GM19438 (cell line): ENCODE results near the gene TAF1C.
"Not testable (repeated sequence)": the region's sequence is repeated elsewhere in the genome, so short reads cannot be mapped to it uniquely, and the experiment has no call there.

Experiments
- ATAC-seq: cut with Tn5 transposase; IDR thresholded peaks from one replicate; pipeline ENCODE4 v1.9.1; 2021; ENCODE audit warnings: low read depth; ENCODE audit not compliant: unreplicated experiment

The TAF1C gene

DNA sequence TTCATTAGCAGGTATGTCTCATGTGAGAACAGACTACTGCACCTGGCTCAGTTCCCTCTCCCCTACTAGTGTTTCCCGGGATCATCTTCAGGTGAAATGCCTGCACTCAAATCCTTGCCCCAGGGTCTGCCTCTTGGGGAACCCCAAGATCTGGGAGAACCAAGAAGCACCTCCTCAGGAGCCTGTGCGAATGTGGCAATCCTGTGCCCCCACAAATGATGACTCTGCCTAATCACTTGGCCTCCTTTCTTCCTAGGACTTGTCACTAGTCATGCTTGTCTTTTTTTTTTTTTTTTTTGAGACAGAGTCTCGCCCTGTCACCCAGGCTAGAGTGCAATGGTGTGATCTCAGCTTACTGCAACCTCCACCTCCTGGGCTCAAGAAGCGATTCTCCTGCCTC lies 25.8 kb upstream of the TAF1C start:
- no peak for ATAC-seq

DNA sequence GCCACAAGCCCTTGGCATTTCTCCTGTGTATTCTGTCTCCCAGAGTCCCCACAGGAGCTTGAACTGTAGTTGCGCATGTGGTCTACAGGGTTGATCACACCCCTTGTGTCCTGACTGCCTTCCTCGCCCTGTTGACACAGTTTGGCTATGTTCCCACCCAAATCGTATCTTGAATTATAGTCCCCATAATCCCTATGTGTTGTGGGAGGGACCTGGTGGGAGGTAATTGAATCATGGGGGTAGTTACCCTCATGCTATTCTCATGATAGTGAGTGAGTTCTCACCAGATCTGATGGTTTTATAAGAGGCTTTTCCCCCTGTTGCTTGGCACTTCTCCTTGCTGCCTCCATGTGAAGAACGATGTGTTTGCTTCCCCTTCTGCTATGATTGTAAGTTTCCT lies 25.3 kb upstream of the TAF1C start:
- ATAC-seq, result no peak

DNA sequence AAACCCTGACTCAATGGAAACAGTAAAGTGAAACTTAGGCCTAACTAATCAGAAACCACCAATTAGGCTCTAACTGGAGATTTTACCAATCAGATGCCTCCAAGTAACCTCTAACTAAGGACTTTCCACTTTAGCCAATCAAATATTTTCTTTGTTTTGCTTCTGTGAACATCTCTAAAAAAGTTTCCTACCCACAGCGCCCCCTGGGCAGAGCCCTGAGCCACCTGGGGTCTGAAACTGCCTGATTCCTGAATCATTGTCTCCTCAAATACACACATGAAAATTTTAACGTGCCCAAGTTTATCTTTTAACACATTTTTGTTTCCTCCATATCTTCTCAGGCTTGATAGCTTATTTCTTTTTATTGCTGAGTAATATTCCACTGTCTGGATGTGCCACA lies 23.1 kb upstream of the TAF1C start:
- no peak for ATAC-seq

DNA sequence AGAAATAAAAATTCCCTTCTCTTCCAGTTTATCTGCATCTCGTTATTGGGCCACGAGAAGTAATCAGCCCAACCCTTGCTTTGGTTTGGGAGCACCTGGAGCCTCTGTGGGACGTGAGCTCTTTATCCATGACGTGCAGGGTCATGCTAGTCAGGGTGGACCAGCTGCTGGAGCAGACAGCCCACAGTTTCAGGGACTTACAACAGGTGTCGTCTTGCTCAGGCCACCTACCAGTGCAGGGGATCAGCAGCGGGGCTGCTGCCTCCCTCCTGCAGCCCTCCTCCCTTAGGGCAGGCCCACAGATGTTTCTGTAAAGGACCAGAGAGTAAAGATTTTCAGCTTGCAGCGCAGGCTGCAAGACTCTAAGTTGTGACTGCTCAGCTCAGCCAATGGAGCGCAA lies 21.0 kb upstream of the TAF1C start:
- ATAC-seq, result no peak

DNA sequence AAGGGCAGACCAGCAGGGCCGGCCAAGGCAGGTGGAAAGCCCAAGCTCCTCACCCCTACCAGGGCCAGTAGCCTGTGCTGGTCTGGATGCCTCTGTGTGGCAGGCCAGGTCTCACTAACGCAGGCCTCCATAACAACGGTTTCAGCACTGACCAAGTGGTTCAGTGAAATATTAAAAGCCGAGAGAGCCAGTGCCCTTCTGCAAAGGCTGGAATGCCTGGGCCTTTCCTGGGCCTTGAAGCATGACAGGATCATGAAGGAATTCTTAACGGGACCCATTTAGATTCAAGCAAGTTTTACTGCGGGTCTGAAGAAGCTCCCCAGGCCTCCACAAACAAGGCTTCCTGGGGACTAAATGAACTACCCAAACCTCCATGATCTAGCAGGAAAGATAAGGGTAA lies 20.4 kb upstream of the TAF1C start:
- ATAC-seq, result no peak

DNA sequence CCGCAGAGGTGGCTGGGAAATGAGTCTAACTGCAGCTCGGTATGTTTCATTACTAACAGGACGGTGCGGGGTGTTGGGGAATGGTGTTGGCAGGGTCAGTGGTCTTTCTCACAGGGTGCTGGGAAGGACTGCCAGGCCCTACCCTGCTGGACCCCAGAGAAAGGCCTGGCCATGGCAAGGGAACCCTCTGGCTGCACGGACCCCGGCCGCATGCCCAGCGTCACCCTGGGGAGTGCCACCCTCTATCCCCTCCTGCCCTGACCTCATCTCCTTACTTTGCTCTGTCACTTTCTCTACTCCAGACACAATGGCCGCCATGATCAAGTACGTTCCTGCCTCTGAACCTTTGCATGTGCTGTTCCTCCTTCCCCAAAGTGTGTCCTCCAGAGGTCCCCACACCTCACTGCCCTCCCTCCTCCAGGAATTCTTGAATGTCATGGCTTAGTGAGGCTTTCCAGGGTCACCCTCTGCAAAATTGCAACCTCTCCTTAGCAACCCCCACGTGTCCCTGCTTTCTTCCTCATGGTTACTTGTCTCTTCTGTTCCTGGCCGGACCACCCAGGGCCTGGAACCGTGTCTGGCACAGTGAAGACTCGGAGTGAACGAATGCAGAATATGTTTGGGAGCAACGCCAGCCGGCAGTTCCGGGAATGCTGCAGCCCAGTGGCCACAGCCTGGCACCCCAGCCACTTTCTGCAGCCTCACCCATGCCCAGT lies 19.3 kb upstream of the TAF1C start:
- ATAC-seq, result no peak

DNA sequence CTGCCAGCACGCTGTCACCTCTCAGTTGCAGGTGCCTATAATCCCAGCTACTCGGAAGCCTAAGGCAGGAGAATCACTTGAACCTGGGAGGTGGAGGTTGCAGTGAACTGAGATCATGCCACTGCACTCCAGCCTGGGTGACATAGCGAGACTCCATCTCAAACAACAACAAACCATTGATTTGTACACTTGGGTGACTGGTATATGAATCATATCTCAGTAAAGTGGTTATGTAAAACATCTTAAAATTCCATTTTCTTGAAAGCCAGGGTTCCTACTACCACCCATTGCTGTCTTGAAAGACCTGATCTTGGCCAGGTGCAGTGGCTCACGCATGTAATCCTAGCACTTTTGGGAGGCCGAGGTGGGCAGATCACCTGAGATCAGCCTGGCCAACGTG lies 18.3 kb upstream of the TAF1C start:
- ATAC-seq, result not testable (repeated sequence)

DNA sequence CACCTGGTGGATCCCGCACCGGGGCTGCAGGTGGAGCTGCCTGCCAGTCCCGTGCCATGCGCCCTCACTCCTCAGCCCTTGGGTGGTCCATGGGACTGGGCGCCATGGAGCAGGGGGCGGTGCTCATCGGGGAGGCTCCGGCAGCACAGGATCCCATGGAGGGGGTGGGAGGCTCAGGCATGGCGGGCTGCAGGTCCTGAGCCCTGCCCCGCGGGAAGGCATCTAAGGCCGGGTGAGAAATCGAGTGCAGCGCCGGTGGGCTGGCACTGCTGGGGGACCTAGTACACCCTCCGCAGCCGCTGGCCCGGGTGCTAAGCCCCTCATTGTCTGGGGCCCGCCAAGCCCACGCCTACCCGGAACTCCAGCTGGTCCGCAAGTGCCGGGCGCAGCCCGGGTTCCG lies 17.7 kb upstream of the TAF1C start:
- ATAC-seq, result not testable (repeated sequence)

DNA sequence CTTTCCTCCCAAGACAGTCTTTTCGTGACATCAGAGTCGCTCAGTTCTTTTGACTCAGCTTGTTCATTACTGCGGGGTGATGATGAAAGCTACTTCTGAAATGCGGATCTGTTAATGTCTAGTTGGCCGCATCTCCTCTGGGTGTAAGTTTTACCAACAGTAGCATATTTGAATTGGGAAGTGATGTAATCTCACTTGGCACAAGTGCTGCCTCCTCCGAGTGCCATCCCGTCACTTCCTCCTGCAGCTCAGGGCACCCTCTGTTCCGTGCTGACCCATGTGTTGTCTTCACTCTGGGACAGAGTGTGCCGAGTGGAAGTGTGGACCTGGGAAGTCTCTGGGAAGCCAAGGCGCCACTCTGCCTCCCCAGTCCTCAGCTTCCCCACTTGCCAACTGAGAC lies 13.0 kb upstream of the TAF1C start:
- ATAC-seq, result no peak

DNA sequence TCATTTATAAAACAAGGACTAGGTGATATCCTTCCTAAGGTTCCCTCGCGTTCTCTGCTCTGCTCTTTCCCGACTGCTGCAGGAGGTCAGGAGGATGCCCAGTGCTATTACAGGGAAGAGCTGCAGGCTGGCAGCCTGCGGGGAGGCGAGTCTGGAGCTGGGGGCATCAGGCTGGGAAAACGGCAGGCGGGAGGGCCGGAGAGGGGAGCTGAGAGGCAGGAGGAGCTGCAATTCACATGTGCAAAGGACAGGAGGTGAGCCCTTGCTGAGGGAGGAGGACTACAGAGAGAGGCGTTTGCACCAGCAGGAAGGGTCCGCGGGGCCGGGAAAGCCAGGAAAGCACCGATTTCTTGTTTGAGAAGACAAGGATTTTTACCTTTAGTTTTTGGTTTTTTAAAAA lies 12.2 kb upstream of the TAF1C start:
- no peak for ATAC-seq

DNA sequence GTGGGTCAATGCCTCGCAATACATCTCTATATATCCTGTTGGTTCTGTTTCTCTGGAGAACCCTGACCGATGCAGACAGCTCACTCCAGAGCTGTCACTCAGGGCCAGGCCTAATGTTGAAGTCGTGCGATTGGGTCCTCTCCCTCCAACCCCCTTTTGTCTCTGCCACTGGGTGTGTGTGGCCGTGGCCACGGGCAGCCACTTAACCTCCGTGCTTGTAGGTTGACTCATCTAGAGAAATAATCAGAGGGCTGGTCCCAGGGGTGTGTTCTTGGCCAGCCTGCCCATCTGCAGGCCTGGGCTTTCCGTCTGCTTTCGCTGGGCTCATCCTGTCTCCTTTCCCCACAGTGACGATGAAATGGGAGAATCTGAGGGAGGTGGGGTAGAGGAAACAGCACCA lies 11.5 kb upstream of the TAF1C start:
- no peak for ATAC-seq

DNA sequence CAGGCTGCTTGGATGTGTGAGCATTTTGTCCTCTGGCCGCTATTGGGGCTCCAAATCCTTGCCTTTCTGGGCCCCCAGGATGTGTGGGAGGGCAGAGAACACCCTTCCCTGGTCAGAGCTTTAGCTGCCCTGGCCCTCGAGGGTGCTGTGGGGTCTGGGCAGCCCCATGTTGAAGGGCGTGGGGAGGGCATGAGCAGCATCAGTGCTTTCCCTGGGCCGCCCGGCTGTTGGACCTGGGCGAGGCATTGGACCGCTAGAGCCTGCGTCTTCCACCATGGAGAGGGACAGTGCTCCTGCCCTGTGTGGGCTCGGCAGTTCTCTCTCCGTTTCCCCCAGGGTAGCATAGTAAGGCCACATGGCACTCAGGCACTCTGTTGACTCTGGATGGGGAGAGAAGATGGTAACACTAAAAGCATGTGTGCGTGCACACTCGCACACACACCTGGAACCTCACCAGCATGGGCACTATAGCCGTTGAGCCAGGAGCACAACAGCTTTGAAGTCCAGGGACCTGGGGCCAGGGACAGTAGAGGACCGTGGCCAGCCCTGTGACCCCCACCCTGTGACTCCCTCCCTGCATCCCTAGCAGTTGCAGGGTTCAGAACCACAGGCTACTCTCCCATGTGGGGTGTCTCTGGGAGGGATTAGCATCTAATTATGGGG lies 10.7 kb upstream of the TAF1C start:
- no peak for ATAC-seq

DNA sequence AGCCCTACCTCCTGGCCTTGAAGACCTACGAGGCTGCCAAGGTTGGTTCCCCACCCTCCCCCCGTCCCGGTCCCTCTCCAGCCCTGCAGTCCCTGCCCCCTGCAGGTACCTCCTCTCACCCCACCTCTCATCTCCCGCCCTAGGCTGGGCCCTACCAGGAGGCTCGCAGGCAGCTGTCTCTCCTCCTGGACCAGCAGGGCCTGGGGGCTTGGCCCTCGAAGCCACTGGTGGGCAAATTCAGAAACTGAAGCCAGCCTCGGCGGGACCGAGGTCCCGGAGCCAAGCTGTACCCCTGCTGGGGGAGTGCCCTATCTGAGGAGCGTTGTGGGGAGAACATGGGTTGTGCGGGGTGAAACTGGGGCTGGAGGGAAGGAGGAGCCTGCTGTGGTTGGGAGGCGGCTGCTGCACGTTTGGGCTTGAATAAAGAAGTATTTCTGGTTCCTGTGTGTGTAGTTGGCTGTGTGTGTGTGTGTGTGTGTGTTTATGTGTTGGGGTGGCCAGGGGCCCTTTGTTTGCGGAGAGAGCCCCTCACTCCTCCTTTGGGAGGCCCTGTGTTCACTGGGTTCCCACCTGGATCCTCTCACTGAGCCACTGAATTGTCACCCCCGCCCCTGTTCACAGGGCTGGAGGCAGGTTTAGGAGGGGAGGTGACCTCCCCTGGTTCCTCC lies 10.0 kb upstream of the TAF1C start:
- ATAC-seq, result no peak

DNA sequence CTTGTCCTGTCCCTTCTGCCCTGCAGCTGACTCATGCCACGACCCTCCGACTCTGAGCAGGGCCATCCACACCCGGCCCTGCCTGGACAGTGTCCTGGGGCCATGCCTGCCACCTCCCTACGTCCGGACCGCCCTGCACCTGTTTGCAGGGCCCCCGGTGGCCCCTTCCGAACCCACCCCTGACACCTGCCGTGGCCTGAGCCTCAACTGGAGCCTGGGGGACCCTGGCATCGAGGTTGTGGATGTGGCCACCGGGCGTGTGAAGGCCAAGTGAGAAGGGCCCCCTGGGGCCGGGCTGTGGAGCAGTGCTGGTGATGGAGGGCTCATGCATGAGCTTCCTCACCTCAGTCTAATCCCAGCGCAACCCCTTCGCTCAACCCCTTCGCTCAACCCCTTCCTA lies 9.2 kb upstream of the TAF1C start:
- no peak for ATAC-seq

DNA sequence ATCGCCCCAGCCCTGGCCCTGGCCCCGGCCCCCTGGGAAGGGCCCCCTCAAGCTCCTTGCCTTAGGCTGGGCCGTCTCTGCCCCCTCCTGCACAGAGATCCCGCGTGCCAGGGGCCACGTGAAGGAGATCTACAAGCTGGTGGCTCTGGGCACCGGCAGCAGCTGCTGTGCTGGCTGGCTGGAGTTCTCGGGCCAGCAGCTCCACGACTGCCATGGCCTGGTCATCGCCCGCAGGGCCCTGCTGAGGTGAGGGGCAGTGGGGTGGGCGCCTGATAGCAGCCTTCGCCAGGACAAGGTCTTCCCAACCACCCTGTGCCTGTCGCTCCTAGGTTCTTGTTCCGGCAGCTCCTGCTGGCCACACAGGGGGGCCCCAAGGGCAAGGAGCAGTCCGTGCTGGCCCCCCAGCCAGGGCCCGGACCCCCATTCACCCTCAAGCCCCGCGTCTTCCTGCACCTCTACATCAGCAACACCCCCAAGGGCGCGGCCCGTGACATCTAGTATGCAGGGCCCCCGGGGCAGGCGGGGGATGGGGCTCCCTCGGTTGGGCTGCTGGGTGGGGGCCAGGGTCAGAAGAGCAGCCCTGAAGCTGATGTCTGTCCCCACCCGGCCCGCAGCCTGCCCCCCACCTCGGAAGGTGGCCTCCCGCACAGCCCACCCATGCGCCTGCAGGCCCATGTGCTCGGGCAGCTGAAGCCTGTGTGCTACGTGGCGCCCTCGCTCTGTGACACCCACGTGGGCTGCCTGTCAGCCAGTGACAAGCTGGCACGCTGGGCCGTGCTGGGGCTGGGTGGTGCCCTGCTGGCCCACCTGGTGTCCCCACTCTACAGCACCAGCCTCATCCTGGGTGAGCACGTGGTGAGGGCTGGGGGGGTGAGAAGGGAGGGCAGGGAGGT lies 8.6 kb upstream of the TAF1C start:
- ATAC-seq, result no peak

DNA sequence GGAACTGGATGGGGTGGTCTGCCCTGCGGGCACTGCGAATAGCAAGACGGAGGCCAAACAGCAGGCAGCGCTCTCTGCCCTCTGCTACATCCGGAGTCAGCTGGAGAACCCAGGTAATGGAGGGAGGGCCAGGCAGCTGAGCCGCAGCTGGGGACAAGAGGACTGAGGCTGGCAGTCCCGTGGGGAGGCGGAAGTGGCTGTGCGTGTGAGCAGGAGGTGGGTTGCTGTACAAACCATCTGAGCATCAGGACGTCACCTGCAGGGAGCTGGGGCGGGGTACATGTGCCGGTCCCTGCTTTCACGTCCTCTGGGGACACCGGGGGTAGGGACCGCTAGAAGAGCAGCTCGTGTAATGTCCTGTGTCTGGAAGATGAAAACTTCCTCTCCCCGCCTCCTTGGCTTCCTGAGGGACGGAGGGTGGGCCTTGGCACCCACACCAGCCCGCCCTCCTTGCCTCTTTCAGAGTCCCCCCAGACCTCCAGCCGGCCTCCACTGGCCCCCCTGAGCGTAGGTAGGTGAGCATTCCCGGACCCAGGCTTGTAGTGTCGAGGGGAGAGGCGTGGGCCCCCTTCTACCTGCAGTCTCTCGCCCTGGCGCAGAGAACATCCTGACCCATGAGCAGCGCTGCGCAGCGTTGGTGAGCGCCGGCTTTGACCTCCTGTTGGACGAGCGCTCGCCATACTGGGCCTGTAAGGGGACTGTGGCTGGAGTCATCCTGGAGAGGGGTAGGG lies 7.8 kb upstream of the TAF1C start:
- peak; percentile 89 for ATAC-seq

DNA sequence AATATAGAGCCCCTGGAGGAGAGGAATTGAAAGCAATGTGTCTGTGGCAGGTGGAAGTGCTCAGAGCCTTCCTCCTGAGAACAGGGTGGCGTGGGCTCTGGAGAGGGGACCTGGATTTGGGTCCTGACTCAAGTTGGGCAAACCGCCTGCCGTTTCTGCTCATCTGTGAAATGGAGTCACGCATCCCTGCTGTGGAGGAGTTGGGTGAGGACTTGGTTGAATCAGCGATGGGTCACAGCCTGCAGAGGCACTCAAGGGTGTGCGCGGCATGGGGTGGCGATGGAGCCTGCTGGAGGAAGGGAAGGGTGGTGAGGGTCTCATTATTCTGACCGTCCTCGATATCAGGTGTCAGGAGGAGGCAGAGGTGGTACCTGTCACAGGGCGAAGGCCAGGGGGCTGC lies 7.2 kb upstream of the TAF1C start:
- no peak for ATAC-seq

DNA sequence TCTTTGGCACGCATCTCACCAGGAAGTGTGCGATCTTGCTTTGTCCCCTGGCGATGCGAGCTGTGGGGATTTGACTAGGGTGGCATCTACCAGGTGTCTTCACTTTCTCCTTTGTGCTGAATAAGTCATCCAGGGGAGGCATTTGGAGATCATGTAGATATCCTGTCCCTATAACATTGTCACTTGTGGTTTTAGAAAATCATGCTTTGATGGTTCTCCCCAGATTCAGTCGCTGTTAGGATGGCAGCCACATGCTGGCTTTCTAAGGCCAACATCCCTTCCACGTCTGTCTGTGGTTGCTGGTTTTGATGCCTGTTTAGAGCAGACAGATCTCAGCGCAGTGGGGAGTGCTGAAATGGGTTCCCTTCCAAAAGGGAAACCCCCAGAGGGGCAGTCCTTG lies 6.6 kb upstream of the TAF1C start:
- ATAC-seq, result no peak

DNA sequence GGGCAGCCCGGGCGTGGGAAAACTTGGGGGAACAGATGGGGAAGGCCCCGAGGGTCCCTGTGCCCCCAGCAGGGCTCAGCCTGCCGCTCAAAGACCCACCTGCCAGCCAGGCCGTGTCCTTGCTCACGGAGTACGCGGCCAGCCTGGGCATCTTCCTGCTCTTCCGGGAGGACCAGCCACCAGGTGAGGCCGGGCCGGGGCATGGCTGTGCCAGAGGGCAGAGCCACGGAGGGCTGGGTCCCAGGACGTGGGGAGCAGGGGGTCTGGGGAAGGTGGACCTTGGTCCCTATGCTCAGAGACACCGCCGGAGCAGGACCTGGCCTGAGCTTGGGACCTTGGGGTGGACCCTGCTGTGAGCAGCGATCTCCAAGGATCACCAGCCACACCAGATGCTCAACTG lies 4.6 kb upstream of the TAF1C start:
- no peak for ATAC-seq

DNA sequence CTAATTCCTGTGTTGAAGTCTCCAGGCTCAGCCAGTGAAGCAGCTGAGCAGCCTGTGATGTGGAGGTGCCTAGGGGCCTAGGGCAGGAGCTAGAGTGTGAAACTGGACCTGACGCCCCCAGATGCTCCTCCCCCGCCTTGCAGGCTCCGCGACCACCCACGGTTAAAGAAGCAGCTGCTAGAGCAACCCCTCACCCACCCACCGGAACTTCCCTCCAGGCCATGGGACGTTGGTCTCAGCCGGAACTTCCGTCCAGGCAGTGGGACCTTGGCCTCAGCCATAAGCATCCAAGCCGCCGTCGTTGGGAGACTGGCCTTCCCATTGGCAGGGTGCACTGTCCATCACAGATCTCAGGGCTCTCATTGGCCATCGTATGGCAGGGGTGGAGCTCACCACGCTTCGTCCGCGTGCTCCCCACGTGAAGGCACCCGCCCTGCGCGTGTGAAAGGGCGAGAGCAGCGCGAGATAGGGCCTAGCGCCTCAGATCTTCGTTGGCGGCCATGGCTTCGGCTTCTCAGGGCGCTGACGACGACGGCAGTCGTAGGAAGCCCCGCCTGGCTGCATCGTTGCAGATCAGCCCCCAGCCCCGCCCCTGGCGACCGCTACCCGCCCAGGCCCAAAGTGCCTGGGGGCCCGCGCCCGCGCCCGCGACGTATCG lies 4.0 kb upstream of the TAF1C start, which contains the start of gene ADAD2:
Gene ADAD2, plus strand, starts transcription at position 427 of the 658 bp plus-strand sequence. Its CDS starts 74 bp downstream, at position 501.
- no peak for ATAC-seq
